CD4-positive, alpha-beta memory T cell (primary cell): ENCODE data around the gene ADISSP. TPM values are rescaled to one million over a fixed set of nuclear protein-coding genes. Genes with fewer than 3 reads are reported as not detected.

Experiments used
- CTCF ChIA-PET: fragments of 350-600 bp; sonication (Branson Sonifier 250); formaldehyde crosslinking; loops from one replicate; lab custom pipeline; 2021; ENCODE audit warnings: inconsistent platforms; ENCODE audit not compliant: partially characterized antibody; lab: Charles Lee
- POLR2A ChIA-PET: fragments of 350-600 bp; sonication (Branson Sonifier 250); formaldehyde crosslinking; loops from one replicate; lab custom pipeline; 2021; ENCODE audit not compliant: partially characterized antibody; lab: Charles Lee
- DNase-seq, 5 donors: peaks; one replicate each; pipeline versions ENCODE4 v3.0.0 to v3.0.0-alpha.2; 2020 to 2022; ENCODE audit warnings: mixed read lengths in 1 of 5
- H3K27ac ChIP-seq: one replicate; pipeline ENCODE4 v1.7.0; 2013; ENCODE audit warnings: low read depth, low read length
- H3K27me3 ChIP-seq: 2 replicates; pipeline ENCODE4 v1.7.0; 2013; ENCODE audit warnings: mild to moderate bottlenecking, low read length, moderate library complexity; ENCODE audit not compliant: insufficient read depth
- H3K36me3 ChIP-seq: 2 replicates; pipeline ENCODE4 v1.7.0; 2013; ENCODE audit warnings: mild to moderate bottlenecking, low read length, moderate library complexity; ENCODE audit not compliant: insufficient read depth
- H3K4me1 ChIP-seq: 2 replicates; pipeline ENCODE4 v1.7.0; 2013; ENCODE audit warnings: mild to moderate bottlenecking, low read length, moderate library complexity; ENCODE audit not compliant: insufficient read depth
- H3K4me3 ChIP-seq, 2 donors: one replicate each; pipeline ENCODE4 v1.7.0; 2013; ENCODE audit warnings: low read length in 2 of 2, mild to moderate bottlenecking in 1 of 2
- H3K9me3 ChIP-seq, 2 donors: one replicate each; pipeline ENCODE4 v1.7.0; 2013; ENCODE audit warnings: low read length in 2 of 2, control low read depth in 1 of 2; ENCODE audit not compliant: control insufficient read depth in 1 of 2
- H3K27ac Mint-ChIP-seq, 7 donors: one replicate each; pipeline ENCODE4 v1.8.0; 2020 to 2021; ENCODE audit warnings: mixed read lengths in 7 of 7, mild to moderate bottlenecking in 6 of 7, inconsistent platforms in 3 of 7, moderate library complexity in 3 of 7
- H3K27me3 Mint-ChIP-seq, 2 donors: one replicate each; pipeline ENCODE4 v1.8.0; 2020 to 2021; ENCODE audit warnings: mixed read lengths in 2 of 2
- H3K36me3 Mint-ChIP-seq, 2 donors: one replicate each; pipeline ENCODE4 v1.8.0; 2020 to 2021; ENCODE audit warnings: mixed read lengths in 2 of 2, inconsistent platforms in 1 of 2, mild to moderate bottlenecking in 1 of 2
- H3K4me1 Mint-ChIP-seq, 4 donors: one replicate each; pipeline ENCODE4 v1.8.0; 2020 to 2021; ENCODE audit warnings: mixed read lengths in 4 of 4, mild to moderate bottlenecking in 1 of 4
- H3K4me3 Mint-ChIP-seq, 8 donors: one replicate each; pipeline ENCODE4 v1.8.0; 2020 to 2021; ENCODE audit warnings: mixed read lengths in 8 of 8, mild to moderate bottlenecking in 7 of 8, moderate library complexity in 6 of 8, inconsistent platforms in 3 of 8
- H3K9me3 Mint-ChIP-seq, 8 donors: one replicate each; pipeline ENCODE4 v1.8.0; 2020 to 2021; ENCODE audit warnings: mixed read lengths in 8 of 8, mild to moderate bottlenecking in 5 of 8, inconsistent platforms in 3 of 8, moderate library complexity in 1 of 8
- intact Hi-C: fragments of 100-400 bp; cut with micrococcal nuclease; formaldehyde crosslinking; loops from one replicate; pipeline ENCODE4 v1.15.1; 2023
- polyA plus RNA-seq, 2 donors: library from polyadenylated mRNA; unstranded; fragments of 300-500 nt; fragmentation: Illumina TruSeq; gene quantifications; one replicate each; pipeline ENCODE4 v1.2.3, GENCODE V29; 2021
- total RNA-seq, 2 experiments: library from RNA; stranded (reverse); gene quantifications; one replicate each; pipeline ENCODE4 v1.2.3, GENCODE V29; 2021

ADISSP gene
- total and polyA plus RNA-seq, 4 experiments from 2014 or later: 15.7 to 31.5 (median 16.8) TPM

DNA sequence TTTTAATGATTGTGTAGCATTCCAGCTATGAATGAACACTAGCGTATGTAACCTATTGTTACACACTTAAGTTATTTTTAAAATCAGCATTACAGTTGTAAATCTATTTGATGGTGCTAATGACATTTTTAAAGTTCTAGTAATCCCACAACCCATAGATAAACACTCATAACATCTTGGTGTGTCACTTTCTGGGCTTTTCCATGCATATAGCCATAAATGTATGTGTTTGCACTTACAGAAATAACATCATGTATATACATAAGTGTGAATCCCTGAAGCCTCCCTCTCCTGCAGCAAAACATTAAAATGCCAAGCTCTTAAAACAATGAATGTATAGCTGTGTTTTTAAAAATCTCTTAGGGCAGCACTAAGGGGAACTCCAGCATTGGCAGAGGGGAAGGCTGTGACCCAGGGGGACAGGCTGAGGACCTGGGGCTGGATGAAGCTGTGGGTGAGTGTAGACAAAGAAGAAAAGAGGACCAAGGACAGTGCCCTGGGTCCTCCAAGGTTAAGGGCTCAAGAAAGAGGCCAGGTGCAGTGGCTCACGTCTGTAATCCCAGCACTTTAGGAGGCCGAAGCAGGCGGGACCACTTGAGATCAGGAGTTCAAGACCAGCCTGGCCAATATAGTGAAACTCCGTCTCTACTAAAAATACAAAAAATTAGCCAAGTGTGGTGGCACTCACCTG is 19.9 kb upstream of the ADISSP start:
- peaks cover 37% of the 10 kb centered on the region for H3K4me1 ChIP-seq

DNA sequence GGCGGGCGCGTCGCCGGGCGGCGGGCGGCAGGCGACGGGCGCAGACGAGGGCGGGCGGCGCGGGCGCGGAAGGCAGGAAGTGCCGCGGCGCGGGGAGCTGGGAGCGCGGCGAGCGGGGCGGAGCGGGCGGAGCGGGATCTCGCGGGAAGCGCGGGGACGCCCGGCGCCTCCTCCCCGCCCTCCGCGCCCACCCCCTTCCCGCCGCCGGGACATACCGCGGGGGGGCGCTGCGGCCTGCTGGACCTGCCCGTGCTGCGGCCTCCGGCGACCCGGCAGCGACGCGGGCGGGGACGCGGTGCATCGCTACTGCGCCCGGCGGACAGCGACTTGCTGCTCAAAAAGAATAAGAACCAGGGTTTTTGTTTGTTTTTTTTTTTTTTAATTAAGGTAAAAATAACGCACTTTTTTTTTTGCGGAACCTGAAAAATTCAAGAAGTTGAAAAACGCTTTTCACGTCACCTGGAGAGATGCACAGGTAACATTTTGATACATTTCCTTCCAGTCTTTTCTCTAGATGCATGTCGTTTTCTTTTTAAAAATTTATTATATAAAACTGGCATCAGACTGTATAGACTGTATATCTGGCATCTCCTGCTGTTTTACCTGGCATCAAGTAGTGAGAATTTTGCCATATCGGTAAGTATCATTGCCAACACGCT is 19.2 kb upstream of the ADISSP start, which contains the start of gene CENPB:
Gene CENPB (minus strand): TSS at position 76 of the 659 bp plus-strand sequence. CDS start 257 bp downstream, outside the sequence.
- H3K27me3 ChIP-seq: no peaks in the 10 kb centered on the region
- no peaks in the 10 kb centered on the region for H3K27me3 Mint-ChIP-seq
- peak; percentile 82 to 94 (median 88) for DNase-seq
- no peaks in the 10 kb centered on the region for H3K9me3 ChIP-seq
- intact Hi-C loops: loop anchor here (1.0 to 2.0 kb wide), 5 partner anchors 10 to 299 kb away; partner anchors contain the start of genes AP5S1, CDC25B and MAVS
- peak within 1 kb of the TSS; percentile 79 to 93 (median 88) for H3K27ac Mint-ChIP-seq
- peak within 1 kb of the TSS; percentile 29 to 38 for H3K4me3 ChIP-seq
- CTCF ChIA-PET: interaction anchor here (0.9 to 5.6 kb wide), 11 partner anchors 9 to 298 kb away, joined by 3 to 61 read pairs (median 5); partner anchors contain the start of genes ADISSP and CDC25B
- H3K4me1 Mint-ChIP-seq: peaks cover 23 to 41% (median 33%) of the 10 kb centered on the region in 4 donors
- peaks cover 0 to 4% of the 10 kb centered on the region in 2 donors for H3K36me3 Mint-ChIP-seq
- no peaks in the 10 kb centered on the region for H3K36me3 ChIP-seq
- POLR2A ChIA-PET: interaction anchor here (1.0 to 10.0 kb wide), 16 partner anchors 8 to 299 kb away, joined by 3 to 180 read pairs (median 6); partner anchors contain the start of genes ADISSP, AP5S1, CDC25B and MAVS
- peaks cover 37% of the 10 kb centered on the region for H3K4me1 ChIP-seq
- peaks cover 0 to 2% (median 0%) of the 10 kb centered on the region in 8 donors for H3K9me3 Mint-ChIP-seq
- peak within 1 kb of the TSS; percentile 12 for H3K27ac ChIP-seq
- peak within 1 kb of the TSS; percentile 74 to 87 (median 84) for H3K4me3 Mint-ChIP-seq

More for the DNA sequence above, 19.9 kb upstream of the ADISSP start:
- peak overlapping the region; percentile 52 to 87 (median 81) for H3K27ac Mint-ChIP-seq
- no peak for DNase-seq
- Histone ChIP-seq H3K27ac (peak overlapping the region; percentile 12), H3K27me3 (no peaks in the 10 kb centered on the region), H3K4me3 (peak overlapping the region; percentile 3 to 28), H3K9me3 (no peaks in the 10 kb centered on the region), H3K36me3 (no peaks in the 10 kb centered on the region)
- H3K4me3 Mint-ChIP-seq: peak overlapping the region; percentile 54 to 78 (median 73)
- H3K36me3 Mint-ChIP-seq: peaks cover 0 to 4% of the 10 kb centered on the region in 2 donors
- H3K27me3 Mint-ChIP-seq: no peaks in the 10 kb centered on the region
- H3K4me1 Mint-ChIP-seq: peaks cover 23 to 39% (median 30%) of the 10 kb centered on the region in 4 donors
- CTCF ChIA-PET: interaction anchor here (0.9 to 5.6 kb wide), 9 partner anchors 8 to 186 kb away, joined by 3 to 61 read pairs (median 5); partner anchors contain the start of genes ADISSP and CDC25B
- peaks cover 0 to 2% (median 0%) of the 10 kb centered on the region in 8 donors for H3K9me3 Mint-ChIP-seq
- intact Hi-C loops: loop anchor here (2.0 kb wide), 1 partner anchor 59 kb away; the partner anchor contains the start of gene MAVS
- POLR2A ChIA-PET: interaction anchor here (0.6 to 10.0 kb wide), 13 partner anchors 9 to 119 kb away, joined by 3 to 180 read pairs (median 10); partner anchors contain the start of genes ADISSP, AP5S1, CDC25B and MAVS

DNA sequence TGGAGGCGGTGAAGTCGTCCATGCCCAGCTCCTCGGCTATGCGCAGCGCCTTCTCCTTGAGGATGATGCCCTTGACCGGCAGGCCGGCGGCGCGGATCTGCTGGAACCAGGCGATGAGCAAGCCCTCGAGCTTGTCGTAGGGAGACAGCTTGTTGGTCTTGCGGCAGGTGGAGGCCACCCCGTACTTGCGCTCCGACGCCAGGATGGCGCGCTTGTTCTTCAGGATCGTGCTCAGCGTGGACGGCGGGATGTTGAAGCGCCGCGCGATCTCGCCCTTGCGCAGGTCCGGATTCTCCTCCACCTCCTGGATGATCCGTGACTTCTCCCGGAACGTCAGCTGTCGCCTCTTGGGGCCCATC is 18.6 kb upstream of the ADISSP start:
- no peaks in the 10 kb centered on the region for H3K27me3 Mint-ChIP-seq
- H3K4me1 Mint-ChIP-seq: peaks cover 26 to 48% (median 39%) of the 10 kb centered on the region in 4 donors
- H3K36me3 ChIP-seq: no peaks in the 10 kb centered on the region
- no peaks in the 10 kb centered on the region for H3K9me3 ChIP-seq
- H3K4me1 ChIP-seq: peaks cover 43% of the 10 kb centered on the region
- ChIA-PET POLR2A (interaction anchor here (0.7 to 10.0 kb wide), 15 partner anchors 10 to 299 kb away, joined by 3 to 180 read pairs (median 6); partner anchors contain the start of genes ADISSP, AP5S1, CDC25B and MAVS), CTCF (interaction anchor here (0.8 to 5.6 kb wide), 6 partner anchors 10 to 299 kb away, joined by 3 to 61 read pairs (median 4); partner anchors contain the start of genes ADISSP and CDC25B)
- intact Hi-C loops: loop anchor here (1.0 to 2.0 kb wide), 5 partner anchors 10 to 299 kb away; partner anchors contain the start of genes AP5S1, CDC25B and MAVS
- no peak overlapping the region for H3K27ac ChIP-seq
- DNase-seq: peak; percentile 34 to 68 (median 39)
- H3K4me3 Mint-ChIP-seq: peak overlapping the region; percentile 74 to 87 (median 84)
- no peaks in the 10 kb centered on the region for H3K27me3 ChIP-seq
- H3K4me3 ChIP-seq: peak overlapping the region; percentile 29 to 38
- H3K27ac Mint-ChIP-seq: peak overlapping the region; percentile 60 to 93 (median 88)
- peaks cover 0 to 4% of the 10 kb centered on the region in 2 donors for H3K36me3 Mint-ChIP-seq
- H3K9me3 Mint-ChIP-seq: peaks cover 0 to 2% (median 0%) of the 10 kb centered on the region in 8 donors

DNA sequence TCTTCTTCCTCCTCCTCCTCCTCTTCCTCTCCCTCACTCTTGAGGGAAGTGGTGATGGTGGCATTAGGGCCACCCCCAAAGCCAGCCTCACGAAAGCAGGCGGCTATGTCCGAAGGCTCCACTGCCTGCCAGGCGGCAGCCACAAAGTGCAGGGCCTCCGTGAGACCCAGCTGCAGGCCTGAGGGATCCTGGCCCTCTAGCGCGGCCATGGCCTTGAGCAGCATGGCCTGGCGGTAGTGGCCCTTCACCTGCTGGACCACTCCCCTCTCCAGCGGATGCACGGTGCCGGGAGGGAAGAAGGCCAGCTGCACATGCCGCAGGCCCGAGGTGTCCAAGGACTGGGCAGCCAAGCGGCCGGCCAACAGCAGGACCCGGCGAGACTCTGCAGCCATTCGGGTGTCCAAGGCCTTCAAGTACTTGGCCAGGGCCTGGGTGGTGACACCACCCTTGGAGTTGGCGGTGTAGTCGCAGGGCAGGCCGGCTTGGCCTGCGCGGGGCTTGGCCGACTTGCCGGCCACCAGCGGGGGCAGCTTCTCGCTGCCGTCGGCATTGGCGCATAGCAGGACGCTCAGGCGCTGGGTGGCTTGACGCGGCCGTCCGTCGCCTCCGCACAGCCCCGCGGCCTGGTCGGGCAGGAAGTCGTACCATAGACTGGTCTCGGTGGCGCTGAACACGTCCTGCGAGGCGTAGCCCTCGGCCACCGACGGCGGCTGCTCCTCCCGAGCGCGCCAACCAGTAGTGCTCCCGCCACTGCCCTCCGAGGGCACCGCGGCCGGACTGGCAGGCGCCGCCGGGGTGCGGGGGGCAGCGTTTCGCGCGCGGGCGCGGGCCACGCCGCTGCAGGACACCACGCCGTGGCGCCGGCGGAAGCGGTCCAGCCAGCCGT is 17.9 kb upstream of the ADISSP start:
- peak overlapping the region in 2 of 8 donors; percentile 65 for H3K4me3 Mint-ChIP-seq
- Histone ChIP-seq H3K27ac (no peak overlapping the region), H3K4me1 (peaks cover 50% of the 10 kb centered on the region), H3K9me3 (no peaks in the 10 kb centered on the region), H3K4me3 (peak overlapping the region in 1 of 2 donors; percentile 38), H3K36me3 (no peaks in the 10 kb centered on the region), H3K27me3 (no peaks in the 10 kb centered on the region)
- peaks cover 0 to 2% (median 0%) of the 10 kb centered on the region in 8 donors for H3K9me3 Mint-ChIP-seq
- no peaks in the 10 kb centered on the region for H3K27me3 Mint-ChIP-seq
- peak overlapping the region in 2 of 7 donors; percentile 84 to 88 for H3K27ac Mint-ChIP-seq
- POLR2A ChIA-PET: interaction anchor here (0.7 to 10.0 kb wide), 15 partner anchors 9 to 252 kb away, joined by 3 to 180 read pairs (median 5); partner anchors contain the start of genes ADISSP, AP5S1, CDC25B and MAVS
- H3K4me1 Mint-ChIP-seq: peaks cover 29 to 54% (median 45%) of the 10 kb centered on the region in 4 donors
- CTCF ChIA-PET: interaction anchor here (0.7 to 5.6 kb wide), 6 partner anchors 10 to 299 kb away, joined by 3 to 61 read pairs (median 4); partner anchors contain the start of genes ADISSP and CDC25B
- intact Hi-C loops: loop anchor here (1.0 to 2.0 kb wide), 5 partner anchors 11 to 300 kb away; partner anchors contain the start of genes AP5S1, CDC25B and MAVS
- no peak for DNase-seq
- peaks cover 0 to 4% of the 10 kb centered on the region in 2 donors for H3K36me3 Mint-ChIP-seq

DNA sequence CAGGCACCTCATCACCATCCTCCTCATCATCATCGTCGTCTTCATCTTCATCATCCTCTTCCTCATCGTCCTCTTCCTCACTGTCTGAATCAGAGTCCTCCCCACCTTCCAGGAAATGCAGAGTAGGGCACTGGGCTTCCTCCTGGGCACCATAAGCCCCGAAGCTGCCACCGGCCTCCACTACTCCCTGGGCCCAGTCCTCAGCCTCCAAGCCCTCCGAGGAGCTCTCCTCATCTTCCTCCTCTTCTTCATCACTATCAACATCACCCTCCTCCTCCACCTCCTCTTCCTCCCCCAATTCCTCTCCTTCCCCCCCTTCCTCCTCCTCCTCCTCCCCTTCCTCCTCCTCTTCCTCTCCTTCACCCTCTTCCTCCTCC is 17.3 kb upstream of the ADISSP start:
- no peak overlapping the region for H3K4me3 ChIP-seq
- peaks cover 0 to 4% of the 10 kb centered on the region in 2 donors for H3K36me3 Mint-ChIP-seq
- H3K27me3 Mint-ChIP-seq: no peaks in the 10 kb centered on the region
- H3K27ac Mint-ChIP-seq: peak overlapping the region in 6 of 7 donors; percentile 5 to 84 (median 55)
- H3K27ac ChIP-seq: no peak overlapping the region
- H3K9me3 Mint-ChIP-seq: peaks cover 0 to under 1% (median 0%) of the 10 kb centered on the region in 8 donors
- no peaks in the 10 kb centered on the region for H3K27me3 ChIP-seq
- H3K36me3 ChIP-seq: no peaks in the 10 kb centered on the region
- H3K4me1 Mint-ChIP-seq: peaks cover 30 to 56% (median 46%) of the 10 kb centered on the region in 4 donors
- peak in 1 of 5 donors; percentile 52 for DNase-seq
- peaks cover 51% of the 10 kb centered on the region for H3K4me1 ChIP-seq
- peak overlapping the region; percentile 1 to 65 (median 28) for H3K4me3 Mint-ChIP-seq
- ChIA-PET POLR2A (interaction anchor here (1.0 to 10.0 kb wide), 8 partner anchors 8 to 253 kb away, joined by 3 to 180 read pairs (median 10); partner anchors contain the start of genes ADISSP and AP5S1), CTCF (interaction anchor here (0.7 to 5.6 kb wide), 3 partner anchors 18 to 105 kb away, joined by 3 to 61 read pairs (median 27); partner anchors contain the start of gene ADISSP)
- no peaks in the 10 kb centered on the region for H3K9me3 ChIP-seq
- intact Hi-C loops: no loop called here
